Effector CD8-positive, alpha-beta T cell (primary cell): ENCODE data around the gene GMDS.

Experiments
- DNase-seq: peaks from one replicate; lab custom pipeline; 2025; lab: John Stamatoyannopoulos, UW

GMDS gene

GRCh38 chr6:2240961-2241360 is 4.4 kb downstream of the GMDS start:
- DNase-seq = no peak

- DNase-seq = no peak
These were observed 8.4 kb downstream of the GMDS start for GRCh38 chr6:2237001-2237400.

GRCh38 chr6:2235777-2236495 is 9.5 kb downstream of the GMDS start:
- no peak for DNase-seq

GRCh38 chr6:2232445-2232844 is 13.0 kb downstream of the GMDS start:
- DNase-seq = no peak

- no peak for DNase-seq
These were observed 14.0 kb downstream of the GMDS start for GRCh38 chr6:2231438-2231837.

GRCh38 chr6:2230659-2231277 is 14.6 kb downstream of the GMDS start:
- no peak for DNase-seq

GRCh38 chr6:2229742-2230141 is 15.7 kb downstream of the GMDS start:
- no peak for DNase-seq

- DNase-seq = no peak
These were observed 16.4 kb downstream of the GMDS start for GRCh38 chr6:2229039-2229438.

GRCh38 chr6:2228392-2228791 is 17.0 kb downstream of the GMDS start:
- no peak for DNase-seq

- DNase-seq = no peak
These were observed 18.6 kb downstream of the GMDS start for GRCh38 chr6:2226775-2227174.

GRCh38 chr6:2225422-2226392 is 19.7 kb downstream of the GMDS start:
- no peak for DNase-seq

- no peak for DNase-seq
These were observed 20.5 kb downstream of the GMDS start for GRCh38 chr6:2224847-2225382.

GRCh38 chr6:2222275-2222842 is 23.0 kb downstream of the GMDS start:
- no peak for DNase-seq

GRCh38 chr6:2221726-2222274 is 23.6 kb downstream of the GMDS start:
- DNase-seq = no peak

- no peak for DNase-seq
These were observed 25.3 kb downstream of the GMDS start for GRCh38 chr6:2220154-2220553.

- DNase-seq = no peak
These were observed 26.5 kb downstream of the GMDS start for GRCh38 chr6:2218866-2219265.

GRCh38 chr6:2216794-2217383 is 28.5 kb downstream of the GMDS start:
- DNase-seq = no peak

GRCh38 chr6:2215342-2215741 is 30.1 kb downstream of the GMDS start:
- DNase-seq = no peak

GRCh38 chr6:2213086-2213485 is 32.3 kb downstream of the GMDS start:
- no peak for DNase-seq

GRCh38 chr6:2209226-2209809 is 36.1 kb downstream of the GMDS start:
- DNase-seq = no peak

- no peak for DNase-seq
These were observed 36.9 kb downstream of the GMDS start for GRCh38 chr6:2208468-2208867.
